Suppressor macrophage (primary cell): Measurements from ENCODE around the gene CDK16.

Experiments used
- DNase-seq, 4 experiments: peaks; one replicate each; pipeline ENCODE4 v3.0.0-alpha.2; 2020 to 2022
- total RNA-seq, 17 experiments: gene quantifications; one replicate each; lab custom pipeline; 2026; ENCODE audit warnings: mixed read lengths in 6 of 17, inconsistent platforms in 3 of 17; lab: John Stamatoyannopoulos, UW

Gene CDK16
- 38.4 to 95.9 (median 58.9) reads per million in 17 experiments for total RNA-seq

- DNase-seq = peak; percentile 74 to 89 (median 84)
These were observed at the start of gene CDK16 for GRCh38 chrX:47218280-47218919. TSS of gene CDK16 (plus strand) at chrX:47218681. CDS start at chrX:47223558, 4,877 bp downstream.

DNA sequence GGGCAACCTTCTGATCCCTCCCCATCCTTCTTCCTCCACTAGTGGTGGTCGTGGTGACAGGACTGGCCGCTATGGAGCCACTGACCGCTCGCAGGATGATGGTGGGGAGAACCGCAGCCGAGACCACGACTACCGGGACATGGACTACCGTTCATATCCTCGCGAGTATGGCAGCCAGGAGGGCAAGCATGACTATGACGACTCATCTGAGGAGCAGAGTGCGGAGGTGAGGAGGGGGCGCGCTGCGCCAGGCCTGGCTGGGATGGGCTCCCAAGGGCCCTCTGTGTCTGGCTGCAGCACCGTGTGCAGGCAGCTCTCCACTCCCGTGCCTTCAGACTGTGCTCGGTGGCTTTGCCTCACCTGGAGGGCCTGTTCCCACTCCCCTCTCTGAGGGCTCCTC, 49.2 kb upstream of the CDK16 start:
- DNase-seq = no peak

DNA sequence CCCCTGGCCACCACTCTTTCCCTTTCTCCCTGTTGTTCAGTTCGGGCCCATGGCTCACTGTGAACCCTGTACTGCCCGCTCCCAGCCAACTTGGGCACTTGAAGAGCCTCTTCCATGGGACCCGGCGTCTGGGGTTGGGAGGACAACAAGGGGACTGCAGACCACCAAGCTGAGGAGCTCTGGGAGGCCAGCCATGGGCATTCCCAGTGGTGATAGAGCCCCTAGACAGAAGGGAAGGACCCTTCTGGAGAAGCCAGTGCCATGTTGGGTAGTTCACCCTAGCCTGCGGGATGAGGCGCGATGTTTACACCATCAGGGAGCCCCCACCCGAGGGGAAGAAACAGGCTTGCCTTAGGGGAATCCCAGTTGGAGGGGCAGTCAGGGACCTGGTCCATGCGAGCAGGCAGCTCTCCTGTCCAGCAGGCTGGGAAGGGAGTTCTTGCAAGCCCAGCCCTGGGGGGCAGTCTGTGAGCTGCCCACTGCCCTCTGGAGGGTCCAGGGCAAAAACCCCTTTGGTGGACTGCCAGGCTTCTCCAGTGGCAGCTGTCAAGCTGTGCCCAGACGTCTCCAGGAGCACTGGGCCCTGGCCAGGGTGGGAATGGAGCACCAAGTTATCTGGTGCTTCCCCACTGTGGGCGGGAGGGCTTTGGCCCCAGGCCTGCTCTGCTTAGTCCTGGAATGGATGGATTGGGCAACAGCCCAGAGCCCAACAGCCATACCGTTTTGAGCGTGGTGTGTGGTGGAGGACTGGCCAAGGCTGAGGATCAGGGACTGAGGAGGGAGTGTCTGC, 48.6 kb upstream of the CDK16 start:
- DNase-seq = no peak

- no peak for DNase-seq
These were observed 47.4 kb upstream of the CDK16 start for GRCh38 chrX:47170861-47171692.

DNA sequence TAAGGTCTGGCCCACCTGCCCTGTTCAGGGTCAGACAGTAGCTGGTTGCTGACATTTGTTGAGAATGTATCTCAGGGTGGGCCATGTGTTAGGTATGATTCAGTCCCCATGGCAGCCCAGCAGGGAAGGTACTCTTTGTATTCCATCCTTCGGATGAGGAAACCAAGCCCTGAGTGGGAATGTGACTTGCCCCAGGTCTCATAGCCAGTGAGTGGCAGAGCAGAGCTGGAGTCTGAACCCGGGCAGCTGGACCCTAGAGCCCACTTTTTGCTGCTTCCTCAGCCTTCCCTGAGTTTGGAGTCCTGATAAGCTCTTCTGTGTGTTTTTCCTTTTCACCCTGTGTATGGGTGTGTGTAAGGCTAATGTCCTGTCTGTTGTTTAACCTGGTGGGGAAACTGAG, 46.5 kb upstream of the CDK16 start:
- DNase-seq = no peak

- no peak for DNase-seq
These were observed 45.9 kb upstream of the CDK16 start for GRCh38 chrX:47172549-47172948.

GRCh38 chrX:47172971-47173792, 45.3 kb upstream of the CDK16 start:
- no peak for DNase-seq

- DNase-seq = no peak
These were observed 44.1 kb upstream of the CDK16 start for GRCh38 chrX:47174376-47174775.

GRCh38 chrX:47174846-47175587, 43.5 kb upstream of the CDK16 start:
- no peak for DNase-seq

- no peak for DNase-seq
These were observed 42.9 kb upstream of the CDK16 start for GRCh38 chrX:47175588-47175980.

DNA sequence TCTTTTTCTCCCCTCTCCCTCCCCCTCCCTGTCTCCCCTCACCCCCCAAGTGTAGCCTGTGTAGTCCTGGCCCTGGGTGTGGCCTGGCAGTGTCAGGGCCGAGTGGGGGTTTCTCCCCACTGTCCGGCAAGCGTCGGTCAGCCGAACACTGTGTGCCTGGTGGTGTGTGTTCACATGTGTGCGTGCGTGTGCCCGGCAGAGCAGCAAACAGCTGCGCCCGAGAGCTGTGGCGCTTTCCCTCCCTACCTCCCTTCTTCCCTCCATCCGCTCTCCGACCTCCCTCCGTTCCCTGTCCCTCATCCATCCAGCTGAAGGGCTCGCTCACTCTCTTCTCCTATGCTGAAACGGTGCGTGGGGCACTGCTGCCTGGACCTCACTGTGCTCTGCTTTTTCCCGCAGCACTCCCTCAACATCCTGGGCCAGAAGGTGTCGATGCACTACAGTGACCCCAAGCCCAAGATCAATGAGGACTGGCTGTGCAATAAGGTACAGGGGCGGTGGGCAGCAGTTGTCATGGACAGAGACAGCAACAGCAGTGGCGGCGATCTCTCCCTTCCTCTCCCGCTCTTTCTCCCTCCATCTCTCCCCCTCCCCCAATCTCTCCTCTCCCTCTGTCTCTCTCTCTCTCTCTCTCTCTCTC, 42.3 kb upstream of the CDK16 start:
- no peak for DNase-seq

GRCh38 chrX:47177079-47177478, 41.4 kb upstream of the CDK16 start:
- no peak for DNase-seq

DNA sequence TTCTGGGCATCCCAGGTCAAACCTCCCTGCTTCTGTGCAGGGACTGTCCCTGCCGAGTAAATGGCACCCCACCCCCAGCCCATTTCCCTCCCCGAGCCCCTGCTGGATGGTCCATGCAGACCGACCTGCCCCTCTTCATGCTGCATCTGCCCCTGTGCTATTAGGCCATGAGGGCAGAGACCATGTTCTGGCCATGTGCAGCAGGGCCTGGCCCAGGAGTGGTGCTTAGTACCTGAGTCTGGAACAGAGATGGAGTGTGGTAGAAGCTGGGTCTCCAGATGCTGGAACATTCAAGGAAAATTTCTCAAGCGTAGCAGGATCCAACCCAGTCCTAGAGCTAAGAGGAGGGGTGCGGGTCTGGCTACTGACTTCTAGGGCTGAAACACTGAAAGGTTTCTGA, 40.1 kb upstream of the CDK16 start:
- DNase-seq = no peak

- no peak for DNase-seq
These were observed 39.1 kb upstream of the CDK16 start for GRCh38 chrX:47179221-47179927.

DNA sequence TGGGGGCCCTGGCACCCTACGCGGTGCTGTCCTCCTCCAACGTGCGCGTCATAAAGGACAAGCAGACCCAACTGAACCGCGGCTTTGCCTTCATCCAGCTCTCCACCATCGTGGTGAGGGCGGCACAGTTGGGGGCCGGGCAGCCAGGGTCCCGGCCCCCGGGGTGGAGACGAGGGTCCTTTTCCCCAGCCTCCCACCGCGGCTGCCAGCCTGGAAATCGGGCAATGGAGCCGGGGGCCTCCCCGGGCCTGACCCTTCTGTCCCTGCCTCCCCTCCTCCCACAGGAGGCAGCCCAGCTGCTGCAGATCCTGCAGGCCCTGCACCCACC, 38.6 kb upstream of the CDK16 start:
- DNase-seq = no peak

- no peak for DNase-seq
These were observed 38.1 kb upstream of the CDK16 start for GRCh38 chrX:47180346-47180745.

- no peak for DNase-seq
These were observed 37.2 kb upstream of the CDK16 start for GRCh38 chrX:47181301-47181700.

GRCh38 chrX:47182106-47182700, 36.3 kb upstream of the CDK16 start:
- no peak for DNase-seq

GRCh38 chrX:47184486-47184885, 34.0 kb upstream of the CDK16 start:
- DNase-seq = no peak

GRCh38 chrX:47185241-47185640, 33.2 kb upstream of the CDK16 start:
- DNase-seq = no peak
